Measurements from ENCODE around the gene SMPD3. TPM values are rescaled to one million over a fixed set of nuclear protein-coding genes. Genes with fewer than 3 reads are reported as not detected.

Gene SMPD3
- total and polyA plus RNA-seq, 2 of the 4 experiments (the other 2 are of a cell fraction): not detected

DNA sequence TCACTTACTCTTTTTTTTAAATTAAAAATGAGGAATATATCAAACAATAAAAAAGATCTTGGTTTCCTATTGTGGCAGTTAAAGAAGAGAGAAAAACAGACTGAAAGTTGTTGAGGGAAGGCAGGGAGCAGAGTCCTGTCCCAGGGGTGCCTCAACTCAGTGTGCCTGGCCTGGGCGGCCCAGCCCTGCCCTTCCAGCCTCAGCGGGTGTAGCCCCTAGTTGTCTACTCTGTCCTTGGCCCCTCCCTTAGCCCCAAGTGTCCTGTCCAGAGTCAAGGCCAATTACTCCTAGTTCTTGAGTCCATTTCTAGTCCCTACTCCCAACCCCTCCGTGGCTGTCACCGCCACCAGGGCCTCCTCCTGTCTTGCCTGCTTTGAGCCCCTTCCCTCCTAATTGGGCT is 52.5 kb downstream of the SMPD3 start:
- intact Hi-C loops (cut with micrococcal nuclease): loop anchor here (1.0 kb wide), 1 partner anchor 114 kb away; no protein-coding TSS in a partner anchor
- Histone ChIP-seq H3K56ac (ENCODE audit: extremely low read depth, insufficient read depth, low read length) (no peak overlapping the region), H2AK9ac (replicated peaks; ENCODE audit: low read depth, low read length, poor library complexity) (no peak overlapping the region), H3K4me1 (ENCODE audit: control insufficient read depth, insufficient read depth, low read length) (no peaks in the 10 kb centered on the region; the same call in 1 of the 2 replicates), H3K9me1 (ENCODE audit: insufficient read depth, low read length) (no peaks in the 10 kb centered on the region), H3K9me3 (ENCODE audit: control insufficient read depth, insufficient read depth, low read length) (no peaks in the 10 kb centered on the region), H2AFZ (replicated peaks; ENCODE audit: low read length, poor library complexity) (no peak overlapping the region), H2BK20ac (ENCODE audit: low read depth, low read length) (no peak overlapping the region), H3K18ac (ENCODE audit: low read depth, low read length) (no peak overlapping the region), H4K91ac (ENCODE audit: insufficient read depth, low read depth, low read length) (no peak overlapping the region), H3K23ac (ENCODE audit: low read depth, low read length) (no peak overlapping the region), H3K4ac (ENCODE audit: low read depth, low read length) (no peak overlapping the region), H2AK5ac (ENCODE audit: low read depth, low read length) (no peak overlapping the region), H3K79me1 (ENCODE audit: low read depth in 1 of 2, low read length in 2 of 2) (no peaks in the 10 kb centered on the region), H3K14ac (replicated peaks; ENCODE audit: low read depth, low read length) (no peak overlapping the region), H4K8ac (ENCODE audit: low read depth in 2 of 2, low read length in 2 of 2) (no peak overlapping the region), H3K36me3 (ENCODE audit: control insufficient read depth, insufficient read depth, low read length) (no peaks in the 10 kb centered on the region), H3K27ac (ENCODE audit: insufficient read depth, low read length) (no peak overlapping the region), H2BK5ac (ENCODE audit: low read depth, low read length, poor library complexity, severe bottlenecking) (no peak overlapping the region), H3K27me3 (ENCODE audit: control insufficient read depth, insufficient read depth, low read length) (peaks cover 19% of the 10 kb centered on the region), H4K5ac (ENCODE audit: low read depth, low read length) (no peak overlapping the region), H4K20me1 (ENCODE audit: insufficient read depth, low read length) (peaks cover 4% of the 10 kb centered on the region; the same call in 1 of the 2 replicates), H2BK15ac (ENCODE audit: low read depth, low read length) (no peak overlapping the region), H3K4me2 (ENCODE audit: low read depth, low read length) (no peak overlapping the region), H3K9ac (ENCODE audit: low read depth, low read length) (no peak overlapping the region), H2BK120ac (ENCODE audit: low read depth, low read length) (no peak overlapping the region), H3K4me3 (ENCODE audit: insufficient read depth, low read depth, low read length) (no peak overlapping the region)
- WGBS, 2 experiments (ENCODE audit: extremely low coverage in 2 of 2, insufficient read length in 1 of 2): 42% methylated on average over 2 of the region's 4 CpGs; no CpG with 5 or more reads in 1 of the 2 experiments
- in situ Hi-C loops (cut with MboI; ENCODE audit: low sequenced_read_pairs): loop anchor here (5.0 kb wide), 1 partner anchor 116 kb away; no protein-coding TSS in a partner anchor
- DNase-seq (no peak), ATAC-seq (ENCODE audit: low read depth) (no peak)
- BruUV-seq (replicated peaks): no TSS peak
- ChIA-PET CTCF (interaction anchor here (1.0 to 1.4 kb wide), 3 partner anchors 56 to 111 kb away, joined by 3 to 6 read pairs (median 3); no protein-coding TSS in a partner anchor), POLR2A (ENCODE audit: unreplicated experiment) (no interaction called here)
- dilution Hi-C loops (cut with HindIII; ENCODE audit: low sequenced_read_pairs, unreplicated experiment): no loop called here
- TF ChIP-seq CEBPB (IDR thresholded peaks at IDR 0.05; ENCODE audit: low read depth, low read length) (no peak), POLR2A (IDR thresholded peaks at IDR 0.05; ENCODE audit: low read depth, low read length) (no peak), RFX5 (IDR thresholded peaks at IDR 0.05; ENCODE audit: low read depth, low read length) (no peak), MXI1 (IDR thresholded peaks at IDR 0.05; ENCODE audit: borderline replicate concordance, low read depth, low read length) (no peak), CTCF (conservative IDR thresholded peaks at IDR 0.05; ENCODE audit: low read depth, low read length) (no peak), RAD21 (IDR thresholded peaks at IDR 0.05; ENCODE audit: low read length) (no peak), NFE2L2 (IDR thresholded peaks at IDR 0.05; ENCODE audit: low read depth, low read length) (no peak), MAZ (IDR thresholded peaks at IDR 0.05; ENCODE audit: borderline replicate concordance, low read depth, low read length) (no peak), MAFK (IDR thresholded peaks at IDR 0.05; ENCODE audit: low read depth, low read length) (no peak), BHLHE40 (IDR thresholded peaks at IDR 0.05; ENCODE audit: low read depth, low read length) (no peak), FOS (IDR thresholded peaks at IDR 0.05; ENCODE audit: low read depth, low read length) (no peak), RCOR1 (IDR thresholded peaks at IDR 0.05; ENCODE audit: insufficient replicate concordance, low read length) (no peak), SMC3 (IDR thresholded peaks at IDR 0.05; ENCODE audit: low read depth, low read length) (no peak), CHD1 (IDR thresholded peaks at IDR 0.05; ENCODE audit: low read depth, low read length) (no peak)
- TF ChIP-seq, protein P1, sequence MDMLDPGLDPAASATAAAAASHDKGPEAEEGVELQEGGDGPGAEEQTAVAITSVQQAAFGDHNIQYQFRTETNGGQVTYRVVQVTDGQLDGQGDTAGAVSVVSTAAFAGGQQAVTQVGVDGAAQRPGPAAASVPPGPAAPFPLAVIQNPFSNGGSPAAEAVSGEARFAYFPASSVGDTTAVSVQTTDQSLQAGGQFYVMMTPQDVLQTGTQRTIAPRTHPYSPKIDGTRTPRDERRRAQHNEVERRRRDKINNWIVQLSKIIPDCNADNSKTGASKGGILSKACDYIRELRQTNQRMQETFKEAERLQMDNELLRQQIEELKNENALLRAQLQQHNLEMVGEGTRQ (IDR thresholded peaks at IDR 0.05; ENCODE audit: low read depth, low read length): no peak
- TF ChIP-seq, protein P2, sequence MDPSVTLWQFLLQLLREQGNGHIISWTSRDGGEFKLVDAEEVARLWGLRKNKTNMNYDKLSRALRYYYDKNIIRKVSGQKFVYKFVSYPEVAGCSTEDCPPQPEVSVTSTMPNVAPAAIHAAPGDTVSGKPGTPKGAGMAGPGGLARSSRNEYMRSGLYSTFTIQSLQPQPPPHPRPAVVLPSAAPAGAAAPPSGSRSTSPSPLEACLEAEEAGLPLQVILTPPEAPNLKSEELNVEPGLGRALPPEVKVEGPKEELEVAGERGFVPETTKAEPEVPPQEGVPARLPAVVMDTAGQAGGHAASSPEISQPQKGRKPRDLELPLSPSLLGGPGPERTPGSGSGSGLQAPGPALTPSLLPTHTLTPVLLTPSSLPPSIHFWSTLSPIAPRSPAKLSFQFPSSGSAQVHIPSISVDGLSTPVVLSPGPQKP (IDR thresholded peaks at IDR 0.05; ENCODE audit: borderline replicate concordance, low read depth, low read length): no peak

Data from IMR-90 (cell line).